MG63 (cell line): ENCODE results near the gene HAAO. TPM values are rescaled to one million over a fixed set of nuclear protein-coding genes. Genes with fewer than 3 reads are reported as not detected.

Experiments used
- DNase-seq: peaks from one replicate; pipeline ENCODE4 v3.0.0-alpha.2; 2020
- H3K27me3 ChIP-seq: fragments of 250-450 bp; sonication (Bioruptor Pico); 2 replicates; pipeline ENCODE4 v1.5.1; 2020; ENCODE audit warnings: mild to moderate bottlenecking, moderate library complexity
- H3K36me3 ChIP-seq: fragments of 250-450 bp; sonication (Bioruptor Pico); 2 replicates; pipeline ENCODE4 v1.5.1; 2020; ENCODE audit warnings: mild to moderate bottlenecking, moderate library complexity
- H3K4me3 ChIP-seq: fragments of 250-450 bp; sonication (Bioruptor Pico); 2 replicates; pipeline ENCODE4 v1.5.1; 2020; ENCODE audit warnings: mild to moderate bottlenecking, moderate library complexity
- H3K9me3 ChIP-seq: fragments of 250-450 bp; sonication (Bioruptor Pico); 2 replicates; pipeline ENCODE4 v1.5.1; 2020; ENCODE audit warnings: mild to moderate bottlenecking, moderate library complexity
- total RNA-seq: library from RNA; depleted of rRNA; stranded (reverse); fragments of >200 nt; shearing (Covaris generic); gene quantifications from 2 replicates; pipeline ENCODE4 v1.2.3, GENCODE V29; 2014; ENCODE audit warnings: low replicate concordance

The HAAO gene
- total RNA-seq, 1 experiment from 2014 or later: not detected

DNA sequence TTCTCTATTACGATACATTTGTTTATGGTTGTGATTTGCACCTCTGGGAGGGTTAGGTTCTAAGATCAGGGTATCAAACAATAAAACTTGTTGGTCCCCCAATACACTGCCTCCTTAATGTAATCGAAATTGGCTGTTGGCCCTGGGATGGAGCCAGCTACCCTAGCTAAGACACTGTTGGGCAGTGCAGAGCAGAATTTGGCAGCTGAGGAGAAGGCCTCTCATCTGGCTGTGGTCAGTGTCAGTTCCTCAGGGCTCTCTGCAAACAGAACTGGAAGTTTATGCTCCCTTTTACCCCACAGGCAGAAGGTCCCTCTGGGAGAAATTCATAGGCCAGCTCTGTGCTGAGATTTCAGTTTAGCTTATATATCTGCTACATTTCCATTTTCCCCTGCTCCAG, 8.6 kb upstream of the HAAO start:
- Histone ChIP-seq H3K9me3 (no peaks in the 10 kb centered on the region), H3K27me3 (no peaks in the 10 kb centered on the region), H3K36me3 (no peaks in the 10 kb centered on the region), H3K4me3 (no peak overlapping the region)
- peak; percentile 48 for DNase-seq

DNA sequence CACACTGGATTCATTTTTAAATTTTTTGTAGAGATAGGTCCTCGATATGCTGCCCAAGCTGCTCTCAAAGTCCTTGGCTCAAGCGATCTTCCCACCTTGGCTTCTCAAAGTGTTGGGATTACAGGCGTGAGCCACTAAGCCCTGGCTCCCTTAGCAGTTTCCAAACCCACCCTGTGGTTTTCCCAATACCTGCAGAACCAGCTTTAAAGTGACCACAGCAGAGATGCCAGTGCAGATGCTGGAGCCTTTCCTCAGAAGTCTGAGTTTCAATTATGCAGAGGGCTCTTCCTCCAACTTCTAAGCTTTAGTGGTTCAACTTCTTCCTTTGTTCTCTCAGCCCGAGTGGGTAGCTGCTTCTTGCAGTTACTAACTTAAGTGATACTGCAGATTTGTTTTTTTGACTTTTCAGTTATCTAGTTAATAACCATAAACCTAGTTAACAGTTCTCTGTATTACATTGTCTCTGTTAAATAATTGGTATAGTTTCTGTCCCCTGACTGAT, 8.1 kb upstream of the HAAO start:
- no peak for DNase-seq
- no peaks in the 10 kb centered on the region for H3K9me3 ChIP-seq
- H3K27me3 ChIP-seq: no peaks in the 10 kb centered on the region
- no peaks in the 10 kb centered on the region for H3K36me3 ChIP-seq
- no peak overlapping the region for H3K4me3 ChIP-seq

DNA sequence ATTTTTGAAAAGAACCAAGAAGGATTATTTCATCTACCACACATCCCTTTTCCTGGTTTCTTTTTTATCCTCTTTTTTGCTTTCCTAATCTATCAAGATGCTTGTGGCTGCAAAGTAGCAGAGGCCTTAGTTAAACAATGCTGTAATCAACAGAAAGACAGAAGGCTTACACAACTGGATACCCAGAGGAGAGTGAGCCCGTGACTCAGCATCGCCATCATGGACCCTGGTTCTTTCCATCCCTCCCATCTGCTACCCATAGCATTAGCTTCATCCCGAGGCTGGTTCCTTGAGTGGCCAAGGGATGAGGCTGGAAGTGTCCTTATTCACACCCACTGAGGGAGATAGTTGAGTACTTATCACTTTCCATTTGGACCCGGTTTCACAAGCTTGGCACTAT, 7.5 kb upstream of the HAAO start:
- no peaks in the 10 kb centered on the region for H3K36me3 ChIP-seq
- no peaks in the 10 kb centered on the region for H3K27me3 ChIP-seq
- DNase-seq: no peak
- no peaks in the 10 kb centered on the region for H3K9me3 ChIP-seq
- H3K4me3 ChIP-seq: no peak overlapping the region

GRCh38 chr2:42797281-42797680, 4.9 kb upstream of the HAAO start:
- H3K36me3 ChIP-seq: no peaks in the 10 kb centered on the region
- H3K27me3 ChIP-seq: no peaks in the 10 kb centered on the region
- no peak overlapping the region for H3K4me3 ChIP-seq
- no peak for DNase-seq
- no peaks in the 10 kb centered on the region for H3K9me3 ChIP-seq

DNA sequence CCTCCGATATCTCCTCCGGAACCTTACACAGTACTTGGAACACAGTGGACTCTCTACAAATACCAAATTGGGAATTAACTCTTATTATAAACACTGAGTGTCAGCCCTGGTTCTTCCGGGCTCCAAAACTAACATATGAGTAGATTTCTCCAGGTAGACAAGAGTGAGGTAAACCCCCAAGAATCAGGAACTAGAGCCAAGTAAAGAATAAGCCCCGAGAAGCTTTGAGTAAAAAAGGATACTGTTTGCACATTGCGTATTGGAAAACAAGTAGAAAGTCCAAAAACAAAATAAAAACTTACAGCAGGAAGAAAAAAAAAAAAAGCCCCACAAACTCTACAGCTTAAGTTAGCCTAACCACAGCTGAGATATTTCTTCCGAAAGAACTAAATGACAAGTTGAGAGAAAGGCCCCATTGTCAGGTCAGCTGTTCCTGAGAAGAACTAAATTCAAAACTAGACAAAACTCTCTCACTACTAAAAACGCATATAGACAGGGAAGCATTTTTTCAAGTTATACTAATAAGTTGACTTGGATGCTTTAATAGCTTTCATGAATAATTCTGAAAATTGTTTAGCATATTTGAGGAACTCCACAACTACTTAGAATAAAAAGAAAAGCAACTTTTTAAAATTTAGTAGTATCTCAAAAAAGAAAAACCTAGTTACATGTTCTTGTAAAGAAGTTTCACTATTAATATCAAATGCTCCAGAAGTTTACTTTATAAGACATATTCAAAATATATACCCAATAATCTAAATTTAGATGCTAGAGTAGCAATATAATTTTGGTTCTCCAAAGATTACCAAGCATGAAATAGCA, 4.3 kb upstream of the HAAO start:
- no peak for DNase-seq
- Histone ChIP-seq H3K4me3 (no peak overlapping the region), H3K27me3 (no peaks in the 10 kb centered on the region), H3K36me3 (no peaks in the 10 kb centered on the region), H3K9me3 (no peaks in the 10 kb centered on the region)

DNA sequence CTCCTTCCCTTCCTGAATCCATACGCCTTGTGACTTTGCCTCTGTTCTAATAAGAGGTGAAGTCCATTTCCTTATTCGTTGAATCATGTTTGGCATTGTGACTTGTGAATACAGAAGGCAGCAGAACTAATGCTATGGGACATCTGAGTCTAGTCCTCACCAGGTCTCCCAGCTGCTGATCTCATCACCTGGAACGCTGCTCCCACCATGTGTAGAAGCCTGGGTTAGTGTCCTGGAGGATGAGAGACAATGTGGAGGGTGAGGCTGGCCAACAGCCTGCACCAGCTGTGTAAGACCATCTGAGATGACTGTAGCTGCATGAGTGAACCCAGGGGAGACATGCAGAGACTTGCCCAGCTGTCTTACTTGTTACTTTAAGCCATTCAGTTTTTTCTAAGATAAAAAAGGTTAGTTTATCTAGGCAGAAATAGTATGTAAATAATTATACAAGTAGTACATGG, 3.5 kb upstream of the HAAO start:
- no peak for DNase-seq
- Histone ChIP-seq H3K36me3 (no peaks in the 10 kb centered on the region), H3K27me3 (no peaks in the 10 kb centered on the region), H3K4me3 (no peak overlapping the region), H3K9me3 (no peaks in the 10 kb centered on the region)

DNA sequence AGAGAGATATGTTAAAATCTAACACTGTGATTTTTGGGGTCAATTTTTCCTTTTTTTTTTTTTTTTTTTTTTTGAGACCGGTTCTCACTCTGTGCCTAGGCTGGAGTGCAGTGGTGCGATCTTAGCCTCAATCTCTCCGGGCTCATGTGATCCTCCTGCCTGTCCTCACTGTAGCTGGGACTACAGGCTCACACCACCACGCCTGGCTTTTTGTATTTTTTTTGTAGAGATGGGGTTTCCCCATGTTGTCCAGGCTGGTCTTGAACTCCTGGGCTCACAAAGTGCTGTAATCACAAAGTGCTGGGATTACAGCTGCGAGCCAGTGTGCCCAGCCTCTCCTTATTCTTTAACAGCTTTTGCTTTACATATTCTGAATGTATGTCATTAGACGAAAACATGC, 2.9 kb upstream of the HAAO start:
- DNase-seq: no peak
- Histone ChIP-seq H3K4me3 (no peak overlapping the region), H3K27me3 (no peaks in the 10 kb centered on the region), H3K36me3 (no peaks in the 10 kb centered on the region), H3K9me3 (no peaks in the 10 kb centered on the region)

DNA sequence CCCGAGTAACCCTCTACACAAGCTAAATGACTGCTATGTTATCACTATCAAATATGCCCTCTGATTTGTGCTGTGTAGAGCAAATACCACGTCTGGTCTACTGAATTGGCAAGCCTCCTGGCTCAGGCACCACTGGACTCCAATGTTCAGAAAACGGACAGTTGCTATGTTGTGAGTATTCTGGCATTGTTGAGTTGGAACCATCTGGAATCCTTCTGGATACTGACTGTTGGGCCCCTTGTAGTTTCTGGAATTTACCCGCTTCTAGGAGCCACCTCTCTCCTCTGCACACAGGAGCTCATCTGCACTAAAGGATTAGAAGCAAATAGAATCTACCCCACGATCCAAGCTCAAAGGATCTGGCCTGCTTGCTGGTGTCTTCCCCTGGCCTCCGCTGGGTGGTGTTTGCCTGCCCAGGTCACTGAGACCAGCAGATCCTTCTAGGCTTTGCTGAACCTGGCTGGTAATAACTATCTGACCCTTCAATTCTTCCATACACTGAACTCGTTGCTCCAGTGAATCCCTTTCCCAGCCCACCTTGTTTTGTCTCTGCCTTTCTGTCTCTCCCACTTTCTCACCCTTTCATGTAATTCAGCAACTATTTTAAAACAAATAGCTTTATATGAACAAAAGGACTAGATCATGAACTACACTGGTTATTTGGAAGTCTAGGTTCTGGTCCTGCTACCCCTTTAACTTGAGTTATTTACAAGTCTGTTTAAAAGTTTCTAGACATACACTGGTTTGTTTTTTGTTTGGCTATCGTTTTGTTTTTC, 2.1 kb upstream of the HAAO start:
- H3K36me3 ChIP-seq: no peaks in the 10 kb centered on the region
- no peaks in the 10 kb centered on the region for H3K27me3 ChIP-seq
- H3K4me3 ChIP-seq: no peak overlapping the region
- no peaks in the 10 kb centered on the region for H3K9me3 ChIP-seq
- DNase-seq: no peak

GRCh38 chr2:42793334-42794270, 1.2 kb upstream of the HAAO start:
- no peak for DNase-seq
- H3K27me3 ChIP-seq: no peaks in the 10 kb centered on the region
- no peaks in the 10 kb centered on the region for H3K36me3 ChIP-seq
- no peaks in the 10 kb centered on the region for H3K9me3 ChIP-seq
- H3K4me3 ChIP-seq: no peak overlapping the region

- DNase-seq: no peak
- no peaks in the 10 kb centered on the region for H3K9me3 ChIP-seq
Measured at GRCh38 chr2:42792087-42792582, 248 bp downstream of the HAAO start.

GRCh38 chr2:42791606-42792005, 777 bp downstream of the HAAO start:
- no peak overlapping the region for H3K4me3 ChIP-seq
- no peak for DNase-seq
- H3K9me3 ChIP-seq: no peaks in the 10 kb centered on the region
- H3K27me3 ChIP-seq: no peaks in the 10 kb centered on the region
- no peaks in the 10 kb centered on the region for H3K36me3 ChIP-seq

More at GRCh38 chr2:42792087-42792582, 248 bp downstream of the HAAO start:
- Histone ChIP-seq H3K36me3 (no peaks in the 10 kb centered on the region), H3K4me3 (no peak overlapping the region), H3K27me3 (no peaks in the 10 kb centered on the region)

DNA sequence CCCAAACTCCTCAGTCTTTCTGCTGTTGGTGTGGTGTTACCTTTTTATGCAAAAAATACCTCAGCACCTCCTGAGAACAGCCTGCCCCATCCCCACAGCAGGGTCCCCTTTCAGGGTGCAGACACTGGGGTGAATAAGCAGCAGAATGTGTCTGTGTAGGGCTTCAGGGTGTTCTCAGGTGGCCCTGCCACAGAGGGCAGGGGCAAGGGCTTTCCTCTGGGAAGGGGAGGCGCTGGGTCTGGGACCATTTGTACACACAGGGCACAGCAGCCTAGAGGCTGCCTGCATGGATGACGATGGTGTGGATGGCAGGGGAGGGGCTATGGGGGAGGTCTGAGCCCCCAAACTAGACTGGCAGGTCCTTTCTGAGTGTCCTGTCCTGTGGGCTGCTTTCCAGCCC, 2.6 kb downstream of the HAAO start:
- no peak for DNase-seq
- no peak overlapping the region for H3K4me3 ChIP-seq
- no peaks in the 10 kb centered on the region for H3K27me3 ChIP-seq
- H3K9me3 ChIP-seq: no peaks in the 10 kb centered on the region
- H3K36me3 ChIP-seq: no peaks in the 10 kb centered on the region

GRCh38 chr2:42788882-42789281, 3.5 kb downstream of the HAAO start:
- no peaks in the 10 kb centered on the region for H3K9me3 ChIP-seq
- DNase-seq: no peak
- H3K4me3 ChIP-seq: no peak overlapping the region
- no peaks in the 10 kb centered on the region for H3K36me3 ChIP-seq
- no peaks in the 10 kb centered on the region for H3K27me3 ChIP-seq

DNA sequence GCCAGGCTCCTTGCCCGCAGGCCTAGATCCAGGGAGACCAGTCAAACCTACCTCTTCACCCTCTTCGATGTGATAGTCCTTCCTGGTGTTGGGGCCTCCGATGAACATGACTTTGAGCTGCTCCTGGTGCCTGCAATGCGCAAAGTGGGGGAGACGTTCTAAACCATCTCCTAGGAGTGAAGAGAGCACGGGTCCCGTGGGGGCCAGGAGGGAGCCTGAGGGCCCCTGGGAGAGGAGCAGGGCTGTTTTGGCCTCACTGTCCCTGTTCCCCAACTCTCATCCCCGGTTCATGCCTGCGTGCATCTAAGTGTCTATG, 3.9 kb downstream of the HAAO start:
- Histone ChIP-seq H3K9me3 (no peaks in the 10 kb centered on the region), H3K27me3 (no peaks in the 10 kb centered on the region), H3K4me3 (no peak overlapping the region), H3K36me3 (no peaks in the 10 kb centered on the region)
- no peak for DNase-seq

DNA sequence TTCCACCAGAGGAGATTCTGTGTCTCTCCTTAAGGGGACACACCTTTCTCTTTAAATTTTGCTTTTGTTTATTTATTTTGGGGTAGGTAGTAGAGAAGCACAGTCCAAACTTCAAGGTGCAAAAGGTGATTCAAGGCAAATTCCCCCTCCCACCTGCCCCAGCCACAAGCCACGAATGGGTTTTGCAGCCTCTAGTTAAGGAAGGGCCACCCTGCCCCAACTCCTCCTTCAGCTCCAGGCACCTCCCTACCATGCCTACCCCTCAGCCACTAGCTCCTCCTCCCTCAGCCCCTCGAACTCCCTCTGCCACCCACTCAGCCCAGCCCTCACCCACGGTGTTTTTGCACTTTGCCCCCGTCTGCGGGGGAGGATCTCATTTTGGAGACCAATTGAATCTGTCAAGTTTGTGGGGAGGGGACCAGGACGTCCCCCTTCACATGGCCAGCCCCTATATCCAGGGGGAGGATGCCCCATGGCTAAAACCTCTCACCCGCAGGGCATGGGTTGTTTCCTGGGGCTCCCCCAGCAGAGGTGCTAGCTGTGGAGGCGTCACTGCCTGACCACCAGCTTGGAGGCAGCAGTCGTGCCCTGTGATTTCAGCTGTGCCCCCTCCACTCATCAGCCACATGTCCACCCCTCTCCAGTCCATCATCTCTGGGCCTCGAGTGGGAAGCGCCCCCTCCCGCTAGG, 4.5 kb downstream of the HAAO start:
- H3K4me3 ChIP-seq: no peak overlapping the region
- no peak for DNase-seq
- no peaks in the 10 kb centered on the region for H3K36me3 ChIP-seq
- no peaks in the 10 kb centered on the region for H3K27me3 ChIP-seq
- H3K9me3 ChIP-seq: no peaks in the 10 kb centered on the region

- Histone ChIP-seq H3K27me3 (no peaks in the 10 kb centered on the region), H3K36me3 (no peaks in the 10 kb centered on the region), H3K4me3 (no peak overlapping the region), H3K9me3 (no peaks in the 10 kb centered on the region)
- no peak for DNase-seq
Measured at GRCh38 chr2:42787424-42787787, 5.0 kb downstream of the HAAO start.
